OCI-M1 (cell line): Measurements from ENCODE around the gene MORN5.
A peak's percentile ranks its signal among the peaks of the same experiment; 100 is the strongest.

ENCODE experiments used
- DNase-seq: peaks from one replicate; lab custom pipeline; 2025; lab: John Stamatoyannopoulos, UW

MORN5 gene

DNA sequence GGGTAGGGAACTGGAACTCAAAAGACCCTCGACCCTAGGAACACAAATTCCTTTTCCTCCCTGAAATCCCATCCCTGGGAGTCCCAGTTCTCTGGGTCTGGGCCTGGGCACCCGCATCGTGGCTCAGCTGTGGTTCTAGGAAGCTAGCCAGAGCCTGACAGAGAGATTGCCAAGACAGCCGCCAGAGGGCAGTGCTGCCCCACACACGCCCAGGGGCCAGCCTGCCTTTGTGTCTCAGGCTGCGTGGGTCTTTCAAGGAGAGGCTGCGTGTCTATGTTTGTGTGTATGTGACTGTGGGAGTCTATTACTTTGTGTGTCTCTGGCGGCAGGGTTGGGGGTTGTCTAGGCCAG is 34.6 kb upstream of the MORN5 start:
- peak; percentile 86 for DNase-seq

DNA sequence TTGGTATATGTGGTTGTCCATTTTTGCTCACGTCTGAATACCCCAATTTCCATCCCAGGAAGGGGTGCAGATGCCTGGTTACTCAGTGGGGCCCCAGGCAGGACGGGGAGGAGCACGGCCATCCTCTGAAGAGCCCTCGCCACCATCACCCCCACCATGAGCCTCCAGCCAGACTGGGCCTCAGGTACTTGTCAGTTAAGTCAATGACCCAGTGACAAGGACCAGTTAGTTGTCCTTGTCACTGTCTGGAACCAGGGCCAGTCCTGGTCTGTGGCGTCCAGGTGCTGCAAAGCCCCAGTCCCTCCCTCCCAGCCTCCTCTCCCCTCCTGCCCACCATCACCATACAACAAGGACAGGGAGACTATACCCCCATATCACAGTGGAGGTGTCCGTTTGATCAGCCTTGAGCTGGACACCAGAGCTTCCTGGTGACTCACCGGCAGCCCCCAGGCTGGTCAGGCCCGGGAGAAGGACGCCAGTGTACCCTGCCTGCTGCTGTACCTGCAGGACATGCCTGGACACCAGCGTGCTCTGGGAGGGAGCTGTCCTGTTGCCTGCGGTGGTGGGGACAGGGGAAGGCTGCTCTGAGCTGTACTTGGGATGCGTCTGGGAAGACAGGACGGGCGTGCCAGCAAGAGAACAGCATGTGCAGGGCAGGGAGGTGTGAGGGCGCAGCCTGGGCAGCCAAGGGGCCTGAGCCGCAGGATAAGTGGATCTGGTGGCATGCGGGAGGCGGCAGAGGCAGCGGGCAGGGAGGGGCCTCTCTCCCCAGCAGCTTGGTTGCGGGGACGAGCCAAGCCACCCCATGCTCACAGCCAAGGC is 34.0 kb upstream of the MORN5 start:
- DNase-seq: no peak

DNA sequence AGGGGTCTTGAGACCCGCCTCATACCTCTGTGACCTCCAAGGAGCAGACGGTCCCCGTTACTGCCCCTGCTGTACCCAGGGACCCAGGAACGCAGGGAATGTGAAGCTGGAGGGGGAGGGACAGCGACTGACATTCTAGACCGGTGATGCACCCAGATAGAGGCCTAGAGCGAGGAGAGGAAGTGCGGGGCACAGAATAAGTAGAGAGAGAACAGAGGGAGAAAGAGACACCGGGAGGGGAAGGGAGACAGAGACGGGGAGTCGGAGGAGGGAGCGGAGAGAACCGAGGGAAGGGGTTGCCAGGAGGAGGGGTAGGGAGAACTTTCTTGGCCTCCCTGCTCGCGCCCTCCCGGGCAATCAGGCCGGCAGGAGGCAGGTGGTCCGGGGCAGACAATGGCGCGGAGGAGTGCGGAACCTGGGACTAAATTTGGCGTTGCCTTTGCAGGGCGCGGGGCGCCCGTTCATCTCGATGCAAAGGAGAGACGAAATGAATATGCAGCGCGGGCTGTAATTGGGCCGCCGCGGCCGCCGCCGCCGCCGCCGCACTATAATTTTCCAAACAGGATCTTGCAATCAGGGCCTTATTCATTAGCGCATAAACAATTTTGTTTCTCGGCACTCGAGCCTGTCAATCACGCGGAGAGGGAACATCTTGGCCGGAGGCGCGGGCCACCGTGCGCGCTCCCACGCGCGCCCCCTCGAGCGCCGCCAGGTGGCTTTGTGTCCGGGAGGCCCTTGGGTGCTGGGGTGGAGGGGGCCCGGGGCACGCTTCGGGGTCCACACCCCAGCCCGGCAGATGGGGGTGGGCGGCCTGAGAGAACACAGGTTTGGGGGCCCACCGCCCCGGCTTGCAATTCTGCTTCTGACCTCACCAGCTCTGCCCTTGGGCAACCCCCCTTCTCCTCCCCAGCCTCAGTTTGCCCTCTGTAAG is 33.1 kb upstream of the MORN5 start:
- DNase-seq: no peak

DNA sequence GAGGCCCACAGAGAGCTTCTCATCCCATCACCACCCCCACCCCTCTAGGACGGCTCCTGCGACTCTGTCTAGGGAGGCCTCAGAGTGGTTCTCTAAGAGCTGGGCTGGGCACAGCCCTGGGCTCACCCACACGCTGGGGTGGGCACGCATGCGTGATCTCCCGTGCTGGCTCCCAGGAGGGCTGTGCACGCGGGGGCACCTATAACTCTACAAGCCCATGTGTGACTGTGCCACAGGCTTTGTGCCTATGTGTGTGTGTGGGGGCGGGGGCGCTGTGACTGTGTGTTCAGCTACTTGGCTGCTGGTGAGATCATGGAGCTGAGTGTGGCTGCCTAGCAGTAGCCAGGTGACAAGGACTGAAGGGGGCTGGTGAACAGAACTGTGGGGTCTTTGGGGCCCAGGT is 32.3 kb upstream of the MORN5 start:
- DNase-seq: no peak

DNA sequence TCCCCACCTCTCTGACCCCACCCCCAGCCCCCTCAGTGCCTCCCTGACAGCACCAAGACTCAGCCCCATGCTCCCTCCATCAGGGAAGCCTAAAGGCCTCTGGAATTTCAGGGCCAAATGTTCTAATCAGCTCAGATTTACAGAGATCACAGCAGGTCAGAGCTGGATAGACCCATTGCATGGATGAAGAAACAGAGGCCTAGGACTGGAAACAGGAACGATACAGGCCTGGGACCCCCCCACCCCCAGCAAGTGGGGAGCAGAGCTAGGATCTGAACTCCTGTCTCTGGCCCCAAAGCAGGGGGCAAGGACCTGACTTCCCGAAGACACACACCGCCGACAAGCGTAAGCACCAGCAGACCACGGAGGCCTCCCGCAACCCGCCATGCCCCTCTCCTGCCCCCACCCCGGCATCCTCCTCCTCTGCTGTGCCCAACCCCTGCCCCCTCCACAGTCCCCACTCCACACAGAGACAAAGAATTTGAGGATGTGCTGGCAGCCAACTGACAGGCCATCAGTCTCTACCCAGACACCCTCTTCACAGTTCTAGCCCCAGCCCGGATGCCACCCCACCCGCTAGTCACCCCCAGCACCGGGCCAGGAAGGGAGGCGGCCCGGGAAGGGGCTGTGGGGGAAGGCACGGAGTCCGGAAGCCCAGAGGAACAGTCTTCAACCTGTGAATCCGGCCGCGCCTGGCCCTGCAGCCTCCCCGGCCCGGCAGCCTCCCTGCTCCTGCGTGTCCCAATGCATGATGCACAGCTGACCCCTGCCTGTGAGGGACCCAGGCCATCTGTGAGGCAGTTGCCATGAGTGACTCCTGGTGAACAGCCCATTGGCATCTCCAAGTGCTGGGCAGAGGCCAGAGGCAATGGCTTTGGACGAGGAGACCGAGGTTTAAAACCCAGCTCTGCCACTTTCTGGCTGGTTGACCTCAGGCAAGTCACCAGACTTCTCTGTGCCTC is 31.4 kb upstream of the MORN5 start:
- DNase-seq: no peak

DNA sequence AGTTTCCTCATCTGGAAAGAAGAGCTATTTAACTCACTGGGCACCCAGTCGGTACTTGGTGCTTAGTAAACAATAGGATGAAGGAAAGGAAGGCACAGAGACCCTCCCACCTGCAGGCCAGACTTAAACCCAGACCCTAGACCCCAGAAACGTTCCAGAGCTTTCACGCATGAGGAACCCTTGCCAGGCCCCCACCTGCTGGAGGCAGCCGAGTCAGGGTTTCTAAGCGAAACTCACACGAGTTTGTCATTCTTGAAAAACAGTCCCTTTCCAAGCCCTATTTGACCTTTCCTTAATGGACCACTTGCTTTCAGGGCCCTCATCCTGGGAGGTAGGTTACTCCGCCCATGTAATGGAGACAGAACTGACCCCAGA is 30.8 kb upstream of the MORN5 start:
- no peak for DNase-seq

DNA sequence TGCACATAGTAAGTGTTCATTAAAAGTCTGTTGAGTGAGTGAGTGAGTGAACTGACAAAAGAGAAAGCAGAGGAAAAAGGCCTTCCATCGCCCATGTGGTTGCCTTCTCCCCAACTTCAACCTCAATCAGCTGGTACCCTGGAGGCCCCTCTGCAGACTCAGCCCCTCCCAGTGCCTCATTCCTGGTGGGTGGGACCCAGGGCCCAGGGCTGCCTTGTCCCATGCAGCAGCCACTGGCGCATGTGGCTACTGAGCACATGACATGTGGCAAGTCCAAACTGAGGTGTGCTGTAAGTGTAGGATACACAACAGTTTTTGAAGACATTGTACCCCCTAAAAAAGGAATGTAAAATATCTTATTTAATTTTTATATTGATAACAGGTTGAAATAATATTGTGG is 29.7 kb upstream of the MORN5 start:
- no peak for DNase-seq

DNA sequence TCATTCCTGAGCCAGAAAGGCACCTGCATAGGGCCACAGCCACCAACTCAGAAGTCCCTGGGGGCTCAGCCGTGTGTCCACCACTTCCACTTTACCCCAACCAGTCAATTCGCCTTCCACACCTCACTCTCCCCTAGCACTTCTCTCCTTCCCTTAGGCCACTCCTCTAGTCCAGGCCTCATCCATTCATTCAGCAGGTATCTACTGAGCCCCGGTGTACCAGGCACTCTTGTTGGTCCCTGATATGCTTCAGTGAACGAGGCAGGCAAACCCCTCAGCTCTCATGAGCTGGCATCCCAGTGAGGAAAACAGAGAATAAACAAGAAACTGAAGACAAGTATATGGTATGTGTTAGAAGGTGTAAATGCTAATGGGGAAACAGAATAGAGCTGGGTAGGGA is 28.9 kb upstream of the MORN5 start:
- DNase-seq: no peak

DNA sequence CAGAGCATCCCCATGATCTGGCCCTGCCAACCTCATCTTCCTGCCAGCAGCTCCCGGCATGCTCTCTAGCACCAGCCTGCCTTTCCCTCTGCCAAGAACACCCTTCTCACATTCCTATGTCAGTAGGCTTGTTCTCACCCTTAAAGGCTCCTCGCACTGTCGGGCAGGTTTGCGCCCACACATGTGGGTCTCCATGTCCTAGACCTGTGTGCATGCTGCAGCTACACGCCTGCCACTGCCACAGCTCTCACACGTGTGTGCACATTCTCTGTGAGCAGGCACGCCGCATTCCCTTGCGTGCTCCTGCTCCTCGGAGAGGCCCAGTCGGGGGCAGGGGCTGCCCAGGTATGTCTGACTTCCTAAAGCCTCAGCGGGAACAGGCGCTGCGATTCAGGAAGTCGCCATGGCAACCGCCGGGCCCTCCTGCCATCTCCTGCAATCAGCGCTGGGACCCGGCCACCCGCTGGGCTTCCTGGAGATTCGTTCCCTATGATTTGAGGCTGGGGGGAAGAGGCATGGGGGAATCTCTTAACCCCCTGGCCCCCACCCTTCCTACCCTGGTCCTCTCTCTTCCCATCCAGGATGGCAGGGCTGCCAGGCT is 28.2 kb upstream of the MORN5 start:
- no peak for DNase-seq

DNA sequence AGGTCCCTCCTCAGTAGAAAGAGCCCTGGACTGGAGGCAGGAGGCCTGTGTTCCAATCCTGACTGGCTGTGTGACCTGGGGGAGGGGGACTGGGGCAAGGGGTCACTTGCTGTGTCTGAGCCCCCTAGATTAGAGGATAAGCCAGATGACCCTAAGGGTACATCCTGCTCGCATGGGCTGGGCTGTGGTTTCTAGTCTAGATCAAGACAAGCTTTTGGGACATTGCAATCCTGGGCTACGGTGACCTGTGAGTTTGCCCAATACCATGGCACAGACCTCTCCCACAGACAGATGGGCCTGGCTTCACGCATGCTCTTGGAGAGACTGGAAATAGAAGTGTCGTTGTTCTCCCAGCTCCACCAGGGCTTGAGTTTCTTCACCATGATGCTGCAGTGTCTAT is 27.2 kb upstream of the MORN5 start:
- DNase-seq: no peak

DNA sequence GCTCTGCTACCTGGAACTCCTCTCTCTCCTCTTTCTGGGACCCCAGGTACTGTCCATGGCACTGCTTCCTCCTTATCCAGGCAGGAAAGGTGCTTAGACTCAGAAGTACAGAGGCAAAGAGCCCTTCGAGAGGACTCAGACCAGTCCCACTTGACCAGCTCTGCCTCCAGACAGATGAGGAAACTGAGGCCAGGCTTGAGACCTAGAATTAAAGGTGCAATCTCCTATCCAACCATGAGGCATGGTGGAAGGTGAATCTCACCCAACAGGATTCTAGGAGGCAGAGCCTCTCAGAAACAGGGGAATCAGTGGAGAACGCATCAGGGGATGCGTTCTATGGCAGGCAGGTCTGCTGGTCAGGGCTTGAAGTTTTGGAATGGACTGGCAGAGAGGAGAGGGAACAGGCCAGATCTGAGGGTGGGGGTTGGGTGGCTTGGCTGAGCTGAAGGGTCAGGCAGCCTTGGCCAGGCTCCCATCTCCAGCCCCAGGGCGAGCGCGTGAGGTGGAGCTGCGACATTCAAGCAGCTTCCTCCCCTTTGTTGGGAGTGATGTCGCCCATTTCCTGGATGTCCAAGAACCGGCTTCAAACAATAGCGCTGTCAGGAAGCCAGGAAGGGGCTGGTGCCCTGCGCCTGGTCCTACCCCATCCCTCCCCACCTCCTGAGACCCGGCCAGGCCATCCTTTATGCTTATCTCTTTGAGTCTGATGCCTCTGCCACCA is 26.3 kb upstream of the MORN5 start:
- no peak for DNase-seq

DNA sequence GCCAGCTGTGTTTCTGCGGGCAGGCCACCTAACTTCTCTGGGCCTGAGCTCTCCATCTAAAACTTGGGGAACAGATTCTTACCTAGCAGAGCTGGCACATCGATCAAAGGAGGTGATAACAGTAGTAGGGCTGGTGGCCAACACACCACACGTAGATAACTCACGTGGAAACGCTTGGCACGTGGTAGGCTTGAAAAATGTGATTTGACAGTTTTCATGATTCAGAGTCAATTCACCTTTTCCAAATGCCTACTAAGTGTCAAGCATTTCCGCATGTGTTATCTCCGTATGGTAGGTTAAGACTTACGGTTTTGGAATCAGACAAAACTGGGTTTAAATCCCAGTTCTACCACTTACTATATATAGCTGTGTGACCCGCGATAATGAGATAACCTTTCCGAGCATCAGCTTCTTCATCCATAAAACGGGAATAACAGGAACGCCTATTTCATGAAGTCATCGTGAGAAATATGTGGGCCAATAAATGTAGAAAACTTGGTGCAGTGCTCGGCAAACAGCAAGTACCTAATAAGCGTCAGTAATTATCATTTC is 25.6 kb upstream of the MORN5 start:
- DNase-seq: no peak

DNA sequence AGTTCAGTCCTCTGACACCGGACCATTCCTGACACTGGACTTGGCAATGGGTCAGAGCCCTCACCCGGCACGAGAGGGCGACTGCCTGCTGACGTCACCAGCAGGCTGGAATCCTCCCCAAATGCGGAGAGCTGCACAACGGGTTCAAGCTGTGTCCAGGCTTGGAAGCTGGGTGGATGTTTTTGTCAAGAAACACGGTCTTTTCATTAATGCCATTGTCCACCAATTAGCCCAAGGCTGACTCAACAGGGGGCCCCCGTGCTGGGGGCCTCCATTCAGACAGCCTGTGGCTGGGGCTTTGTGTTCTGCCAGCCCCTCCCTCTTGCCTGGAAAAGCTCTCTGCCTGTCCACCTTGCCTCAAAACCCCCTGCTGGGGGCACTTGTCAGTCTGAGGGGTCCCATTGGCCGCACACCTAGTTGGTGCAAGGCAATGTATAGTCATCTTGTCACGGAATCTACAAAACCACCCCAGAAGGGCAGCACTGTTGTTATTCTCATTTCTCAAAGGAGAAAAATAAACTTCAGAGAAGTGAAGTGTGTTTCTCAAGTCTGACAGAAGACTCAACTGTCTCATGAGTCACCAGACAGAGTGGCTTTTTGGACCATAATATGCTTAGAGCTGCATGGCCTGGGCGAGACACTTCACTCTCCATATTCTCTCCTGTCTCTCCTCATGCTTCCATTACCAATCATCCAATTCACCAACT is 24.7 kb upstream of the MORN5 start:
- no peak for DNase-seq

DNA sequence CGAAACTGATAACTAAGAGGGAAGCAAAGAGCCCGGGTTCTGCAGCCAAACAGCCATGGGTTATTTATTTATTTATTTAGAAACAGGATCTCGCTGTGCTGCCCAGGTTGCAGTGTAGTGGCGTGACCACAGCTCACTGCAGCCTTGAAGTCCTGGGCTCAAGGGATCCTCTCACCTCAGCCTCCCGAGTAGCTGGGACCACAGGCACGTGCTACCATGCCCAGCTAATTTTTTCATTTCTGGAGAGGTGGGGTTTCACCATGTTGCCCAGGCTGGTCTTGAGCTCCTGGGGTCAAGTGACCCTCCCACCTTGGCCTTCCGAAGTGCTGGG is 24.2 kb upstream of the MORN5 start:
- DNase-seq: no peak

DNA sequence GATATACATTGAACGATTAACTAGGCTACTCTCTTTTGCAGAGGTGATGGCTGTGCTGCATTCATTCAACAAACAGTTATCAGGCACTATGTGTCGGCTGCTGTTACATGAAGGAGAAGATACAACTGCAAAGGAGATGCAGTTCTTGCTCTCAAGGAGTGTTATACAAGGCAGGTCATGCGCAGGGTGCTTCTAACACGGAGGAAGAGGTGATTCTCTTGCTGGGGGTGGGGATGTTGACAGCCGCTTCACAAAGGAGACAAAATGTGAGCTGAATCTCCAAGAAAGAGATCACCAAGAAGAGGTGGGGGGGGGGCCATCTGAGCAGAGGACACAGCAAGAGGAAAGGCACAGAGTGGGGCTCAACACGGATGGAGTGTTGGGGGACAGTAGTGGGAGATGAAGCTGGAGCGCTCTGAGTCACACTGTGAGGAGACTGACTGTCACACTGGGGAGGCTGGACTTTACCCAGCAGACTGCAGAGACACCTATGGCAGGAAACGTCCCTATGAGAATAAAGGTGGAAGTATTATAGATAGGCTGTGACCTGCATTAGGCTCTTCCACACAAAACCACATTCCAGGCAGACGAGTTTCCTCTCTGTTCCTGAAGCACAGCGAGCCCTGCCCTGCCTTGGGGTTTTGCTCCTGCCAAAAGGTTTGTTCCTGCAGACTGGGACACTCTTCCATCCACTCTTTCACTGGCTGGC is 21.0 kb upstream of the MORN5 start:
- DNase-seq: no peak

DNA sequence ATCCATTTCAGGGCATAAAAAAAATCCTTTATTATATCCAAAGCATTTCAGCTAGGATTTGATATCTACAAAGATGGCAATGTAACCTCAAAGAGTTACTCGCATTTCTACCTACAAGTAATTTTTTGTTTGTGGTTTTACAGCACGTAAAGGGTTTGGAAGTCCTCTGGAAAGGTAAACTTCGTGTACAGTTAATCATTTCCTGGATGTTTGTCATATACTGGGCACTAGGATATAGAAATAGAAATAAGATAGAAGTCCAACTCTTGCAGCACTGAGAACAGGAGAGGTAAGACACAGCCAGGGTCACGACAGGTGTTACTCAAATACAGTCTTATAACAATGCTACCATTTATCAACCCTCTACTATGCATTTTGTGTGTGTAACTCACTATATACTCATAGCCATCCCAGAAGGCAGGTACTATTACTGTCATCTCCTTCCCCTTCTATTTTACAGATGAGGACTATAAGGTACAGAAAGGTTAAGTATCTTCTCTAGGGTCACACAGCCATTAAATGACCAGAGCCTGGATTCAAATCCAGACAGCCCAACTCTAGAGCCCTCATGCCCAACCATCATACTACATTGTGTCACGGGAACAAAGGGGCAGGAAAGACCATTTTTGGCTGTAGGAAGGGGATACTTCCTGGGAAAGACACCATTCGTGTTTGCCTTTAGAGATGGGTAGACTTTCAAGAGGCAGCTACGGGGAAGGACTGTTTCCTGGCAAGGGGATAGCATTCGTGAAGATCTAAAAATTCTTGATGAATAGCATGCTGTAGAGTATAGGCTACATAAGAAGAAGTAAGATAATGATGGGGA is 19.1 kb upstream of the MORN5 start:
- no peak for DNase-seq

DNA sequence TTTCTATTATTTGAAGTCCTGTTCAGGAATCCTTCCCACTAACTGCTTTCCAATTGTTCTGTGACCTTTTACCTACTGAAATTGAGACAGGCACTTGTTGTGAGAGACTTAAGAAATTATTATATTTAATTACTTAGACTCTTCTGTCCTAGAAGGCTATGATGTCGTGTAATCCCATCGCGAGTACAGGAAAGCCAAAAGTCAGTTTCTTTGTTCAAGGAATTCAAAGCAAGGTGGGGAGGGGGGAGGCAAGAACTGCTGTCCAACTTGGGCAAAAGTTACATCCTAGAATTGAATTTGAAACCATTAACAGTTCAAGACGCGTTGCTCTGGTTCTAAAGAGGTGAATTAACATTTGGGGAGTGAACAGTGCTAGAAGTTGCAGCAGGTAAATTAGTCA is 18.0 kb upstream of the MORN5 start:
- no peak for DNase-seq

DNA sequence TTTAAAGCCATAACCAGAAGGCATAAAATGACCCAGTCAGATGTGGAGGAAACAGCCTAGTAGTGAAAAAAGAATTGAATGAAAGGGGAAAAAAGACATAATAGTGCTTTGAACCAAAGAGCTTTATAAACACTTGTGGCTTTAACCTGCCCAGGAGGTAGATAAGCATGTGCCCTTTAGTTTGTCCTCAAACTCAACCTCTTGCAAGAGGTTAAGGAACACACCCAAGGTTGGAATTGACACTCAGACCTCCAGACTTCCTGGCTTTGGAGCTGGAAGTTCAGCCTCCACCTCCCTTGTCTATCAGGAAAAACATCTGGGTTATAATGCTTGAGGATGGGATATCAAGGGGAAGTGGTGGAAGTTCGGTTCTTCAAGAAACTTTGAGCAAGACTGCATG is 16.4 kb upstream of the MORN5 start:
- DNase-seq: no peak

DNA sequence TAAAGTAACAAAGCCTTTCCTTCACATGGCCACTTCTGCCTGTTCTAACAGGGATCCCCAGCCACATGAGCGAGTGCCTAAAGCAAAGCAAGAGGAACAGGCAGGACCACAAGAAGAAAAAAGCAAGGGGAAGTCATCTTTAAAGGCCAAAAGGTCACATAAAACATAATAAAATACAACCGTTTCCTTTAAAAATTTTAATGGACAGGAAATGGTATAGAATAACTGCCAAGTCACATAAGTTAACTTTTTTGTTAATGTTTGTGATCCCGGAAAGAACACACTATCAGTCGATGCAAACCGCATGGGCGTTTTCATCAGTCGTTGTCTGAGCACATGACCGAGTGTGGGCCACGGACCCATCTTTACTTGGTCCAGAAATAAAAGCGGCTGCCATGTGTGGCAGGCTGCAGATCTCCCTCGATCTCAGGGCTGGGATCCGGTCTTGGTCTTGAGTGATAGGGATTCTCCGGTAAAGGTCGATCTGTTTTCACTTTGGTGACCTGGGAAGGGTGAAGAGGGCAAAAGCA is 15.8 kb upstream of the MORN5 start:
- no peak for DNase-seq
